H1 (cell line): ENCODE data around the gene CARD14. TPM values are rescaled to one million over a fixed set of nuclear protein-coding genes. Genes with fewer than 3 reads are reported as not detected.

Experiments used
- CTCF ChIA-PET: fragments of 300-600 bp; sonication (Branson Sonifier 250); formaldehyde crosslinking; loops from one replicate; lab custom pipeline; 2021; ENCODE audit not compliant: partially characterized antibody; lab: Charles Lee
- POLR2A ChIA-PET: fragments of 300-600 bp; sonication (Branson Sonifier 250); formaldehyde crosslinking; loops from one replicate; lab custom pipeline; 2021; ENCODE audit warnings: inconsistent platforms; ENCODE audit not compliant: partially characterized antibody; lab: Charles Lee
- DNase-seq, 2 experiments: peaks; one replicate each; pipeline versions ENCODE4 v3.0.0 to v3.0.0-alpha.2; 2010 to 2022; ENCODE audit warnings: low spot score in 2 of 2, low read depth in 1 of 2, mixed read lengths in 1 of 2
- FAIRE-seq: peaks from 2 replicates; lab custom pipeline; 2011; peaks lifted over from hg19 to GRCh38; lab: Jason Lieb, UNC
- H2AFZ ChIP-seq: 2 replicates; pipeline ENCODE4 v1.8.1; 2012; ENCODE audit warnings: low read length, inconsistent platforms
- H2AK5ac ChIP-seq: 2 replicates; pipeline ENCODE4 v1.6.1; 2013; ENCODE audit warnings: low read depth, low read length
- H2BK120ac ChIP-seq: replicated peaks from 2 replicates; pipeline ENCODE3; 2013; ENCODE audit warnings: low read depth, low read length, inconsistent platforms
- H2BK12ac ChIP-seq: 2 replicates; pipeline ENCODE4 v1.6.1; 2013; ENCODE audit warnings: low read depth, low read length
- H2BK15ac ChIP-seq: 2 replicates; pipeline ENCODE4 v1.6.1; 2013; ENCODE audit warnings: low read length
- H2BK20ac ChIP-seq: 2 replicates; pipeline ENCODE4 v1.6.1; 2013; ENCODE audit warnings: low read length
- H2BK5ac ChIP-seq: 2 replicates; pipeline ENCODE4 v1.6.1; 2013; ENCODE audit warnings: low read depth, low read length
- H3K14ac ChIP-seq: 2 replicates; pipeline ENCODE4 v1.6.1; 2013; ENCODE audit warnings: inconsistent platforms; ENCODE audit not compliant: insufficient read length
- H3K18ac ChIP-seq: 2 replicates; pipeline ENCODE4 v1.6.1; 2013; ENCODE audit warnings: low read length; ENCODE audit errors: extremely low read depth
- H3K23ac ChIP-seq: 2 replicates; pipeline ENCODE4 v1.6.1; 2013; ENCODE audit warnings: inconsistent platforms; ENCODE audit not compliant: insufficient read length
- H3K23me2 ChIP-seq: 2 replicates; pipeline ENCODE4 v1.6.1; 2013; ENCODE audit warnings: low read depth, low read length
- H3K27ac ChIP-seq: 2 replicates; pipeline ENCODE4 v1.6.1; 2011; ENCODE audit warnings: low read depth, low read length, inconsistent platforms
- H3K27me3 ChIP-seq, 4 experiments: replicated peaks in 1 of 4; 1 replicate in 1 of 4; 2 replicates in 3 of 4; pipeline versions ENCODE4 v1.6.1 to v1.8.1; 2011 to 2013; ENCODE audit warnings: low read length in 3 of 4, mild to moderate bottlenecking in 3 of 4, inconsistent platforms in 2 of 4, mixed read lengths in 2 of 4, moderate library complexity in 1 of 4; ENCODE audit not compliant: control insufficient read depth in 3 of 4, insufficient read depth in 3 of 4; ENCODE audit errors: extremely low read depth in 1 of 4
- H3K36me3 ChIP-seq, 4 experiments: 2 replicates each; pipeline versions ENCODE4 v1.6.1 to v1.8.1; 2011 to 2013; ENCODE audit warnings: mild to moderate bottlenecking in 4 of 4, low read length in 3 of 4, moderate library complexity in 2 of 4, control low read depth in 1 of 4, inconsistent platforms in 1 of 4; ENCODE audit not compliant: insufficient read depth in 4 of 4, control insufficient read depth in 2 of 4
- H3K4ac ChIP-seq: replicated peaks from 2 replicates; pipeline ENCODE3; 2013; ENCODE audit warnings: low read length, low read depth, mixed read lengths, inconsistent platforms; ENCODE audit not compliant: insufficient read length
- H3K4me1 ChIP-seq, 4 experiments: replicated peaks in 1 of 4; 1 replicate in 1 of 4; 2 replicates in 3 of 4; pipeline versions ENCODE4 v1.6.1 to v1.8.1; 2011 to 2013; ENCODE audit warnings: low read length in 3 of 4, inconsistent platforms in 2 of 4, mixed read lengths in 1 of 4; ENCODE audit not compliant: insufficient read depth in 4 of 4, control insufficient read depth in 3 of 4
- H3K4me2 ChIP-seq, 2 experiments: 2 replicates each; pipeline versions ENCODE4 v1.6.1 to v1.8.1; 2011 to 2013; ENCODE audit warnings: low read depth in 2 of 2, low read length in 2 of 2, control low read depth in 1 of 2, inconsistent platforms in 1 of 2, mild to moderate bottlenecking in 1 of 2; ENCODE audit not compliant: insufficient read depth in 1 of 2
- H3K4me3 ChIP-seq, 4 experiments: fragments of 200-600, 300-600 bp in 1 of 4; sonication (generic), shearing (Covaris generic), sonication (Bioruptor Twin) in 1 of 4; 2 replicates each; pipeline versions ENCODE4 v1.5.1 to v1.8.1; 2011 to 2016; ENCODE audit warnings: low read length in 4 of 4, low read depth in 3 of 4, control low read depth in 2 of 4, inconsistent platforms in 2 of 4, mild to moderate bottlenecking in 2 of 4, mixed read lengths in 1 of 4, moderate library complexity in 1 of 4; ENCODE audit not compliant: insufficient read depth in 2 of 4; ENCODE audit errors: extremely low read depth in 1 of 4
- H3K56ac ChIP-seq: replicated peaks from 2 replicates; pipeline ENCODE3; 2013; ENCODE audit warnings: low read depth, mild to moderate bottlenecking, mixed read lengths, low read length, inconsistent platforms; ENCODE audit not compliant: insufficient read length
- H3K79me1 ChIP-seq: 2 replicates; pipeline ENCODE4 v1.6.1; 2013; ENCODE audit warnings: low read depth, low read length, control low read depth
- H3K79me2 ChIP-seq, 2 experiments: 2 replicates each; pipeline versions ENCODE4 v1.6.1 to v1.8.1; 2012 to 2013; ENCODE audit warnings: low read length in 2 of 2, mild to moderate bottlenecking in 2 of 2, inconsistent platforms in 1 of 2; ENCODE audit not compliant: insufficient read depth in 2 of 2, control insufficient read depth in 1 of 2
- H3K9ac ChIP-seq, 4 experiments: replicated peaks in 1 of 4; 1 replicate in 1 of 4; 2 replicates in 3 of 4; pipeline versions ENCODE4 v1.6.1 to v1.8.1; 2011 to 2013; ENCODE audit warnings: low read depth in 3 of 4, low read length in 3 of 4, control low read depth in 2 of 4, mild to moderate bottlenecking in 2 of 4, moderate library complexity in 2 of 4, inconsistent platforms in 1 of 4; ENCODE audit errors: extremely low read depth in 1 of 4
- H3K9me3 ChIP-seq, 2 experiments: 2 replicates each; pipeline versions ENCODE4 v1.6.1 to v1.8.1; 2012 to 2013; ENCODE audit warnings: mild to moderate bottlenecking in 2 of 2, moderate library complexity in 2 of 2, control low read depth in 1 of 2, inconsistent platforms in 1 of 2, low read depth in 1 of 2, low read length in 1 of 2, mixed read lengths in 1 of 2; ENCODE audit not compliant: insufficient read depth in 2 of 2
- H4K20me1 ChIP-seq, 2 experiments: replicated peaks in 1 of 2; 2 replicates each; pipeline versions ENCODE3 to v1.8.1; 2011 to 2013; ENCODE audit warnings: inconsistent platforms in 2 of 2, low read length in 2 of 2, mild to moderate bottlenecking in 1 of 2; ENCODE audit not compliant: insufficient read depth in 2 of 2, control insufficient read depth in 1 of 2
- H4K5ac ChIP-seq: 2 replicates; pipeline ENCODE4 v1.6.1; 2013; ENCODE audit warnings: low read length, low read depth, mixed read lengths, inconsistent platforms; ENCODE audit not compliant: insufficient read length
- H4K8ac ChIP-seq: 2 replicates; pipeline ENCODE4 v1.8.0; 2013; ENCODE audit warnings: mild to moderate bottlenecking, moderate library complexity, low read length, inconsistent platforms; ENCODE audit not compliant: insufficient read depth; ENCODE audit errors: extremely low read depth
- H4K91ac ChIP-seq: replicated peaks from 2 replicates; pipeline ENCODE3; 2013; ENCODE audit warnings: low read length, mixed read lengths, inconsistent platforms; ENCODE audit not compliant: insufficient read length
- CTCF ChIP-seq, 3 experiments: IDR thresholded peaks; 1 replicate in 2 of 3; 2 replicates in 1 of 3; pipeline versions ENCODE4 v1.5.1 to v1.6.1; 2011; ENCODE audit warnings: low read length in 3 of 3, mild to moderate bottlenecking in 3 of 3, inconsistent platforms in 2 of 3, low read depth in 1 of 3, moderate library complexity in 1 of 3; ENCODE audit not compliant: insufficient read depth in 1 of 3; ENCODE audit errors: control extremely low read depth in 1 of 3
- YY1 ChIP-seq: IDR thresholded peaks from 2 replicates; pipeline ENCODE4 v1.6.1; 2011; ENCODE audit warnings: low read depth, mild to moderate bottlenecking, low read length
- WGBS, 2 experiments: shearing (Covaris generic) in 1 of 2; methylation state at CpG; one replicate each; pipeline versions ENCODE4 v1.1.6 to v1.1.7; 2013 to 2015; ENCODE audit warnings: low lambda C conversion rate in 2 of 2, mixed read lengths in 2 of 2, inconsistent platforms in 1 of 2, low coverage in 1 of 2, missing lambda C conversion rate in 1 of 2; ENCODE audit not compliant: insufficient replicate concordance in 2 of 2, insufficient coverage in 1 of 2, insufficient read length in 1 of 2; ENCODE audit errors: extremely low coverage in 1 of 2, missing lambda C conversion rate in 1 of 2; 5-methylcytosine and 5-hydroxymethylcytosine counted together
- polyA plus RNA-seq, 7 experiments: library from polyadenylated mRNA; depleted of rRNA in 3 of 7; stranded (reverse) in 5 of 7; unstranded in 2 of 7; fragments of >200 nt in 5 of 7; fragments of 200-250 nt in 2 of 7; gene quantifications; 1 replicate in 5 of 7; 2 replicates in 1 of 7; 4 replicates in 1 of 7; pipeline versions ENCODE4 v1.2.1 to v1.2.3, GENCODE V29; 2011 to 2013; ENCODE audit warnings: missing spikeins in 2 of 7, mixed read lengths in 2 of 7
- total RNA-seq: library from RNA; stranded (reverse); fragmentation: NEBNext Ultra II Directional; extraction: Animal tissue kit (Norgen Biotek cat#: 25700); gene quantifications from 2 replicates; pipeline ENCODE4 v1.2.1, GENCODE V29; 2021

CARD14 gene
- total and polyA plus RNA-seq, 2 of the 8 experiments (the other 6 are each of a cell fraction or from before 2014, with no cell fraction given), result 0.08 TPM; not detected in 1

GRCh38 chr17:80257716-80258213 lies 87.9 kb downstream of the CARD14 start:
- ChIA-PET POLR2A (interaction anchor here (0.7 to 2.4 kb wide), 4 partner anchors 12 to 32 kb away, joined by 3 to 9 read pairs (median 3); no protein-coding TSS in a partner anchor), CTCF (interaction anchor here (1.7 kb wide), 1 partner anchor 11 kb away, joined by 4 read pairs; no protein-coding TSS in a partner anchor)
- Histone ChIP-seq H4K91ac (peak overlapping the region; percentile 15), H2AFZ (no peak overlapping the region), H2BK20ac (no peak overlapping the region), H3K27ac (no peak overlapping the region; the same call in 1 of the 2 replicates), H2BK15ac (0 out of 2 replicates have a peak overlapping the region, but pooled peaks have one; percentile 19), H2AK5ac (no peak overlapping the region), H3K4ac (no peak overlapping the region), H3K4me2 (peak overlapping the region; percentile 11 to 26; a peak in 2 of 4 replicates), H3K4me1 (peaks cover 8 to 22% (median 16%) of the 10 kb centered on the region in 4 experiments), H4K8ac (no peak overlapping the region), H3K9me3 (no peaks in the 10 kb centered on the region), H4K20me1 (peaks cover 0 to under 1% of the 10 kb centered on the region in 2 experiments), H3K9ac (no peak overlapping the region; a peak in 1 of 7 replicates), H3K23ac (no peak overlapping the region), H3K4me3 (no peak overlapping the region), H2BK120ac (no peak overlapping the region), H3K23me2 (no peaks in the 10 kb centered on the region; the same call in 1 of the 2 replicates), H3K14ac (no peak overlapping the region), H3K79me2 (peaks cover 0 to 9% of the 10 kb centered on the region in 2 experiments; a peak in 2 of 4 replicates), H4K5ac (peak overlapping the region; percentile 1), H2BK5ac (peak overlapping the region; percentile 79), H3K18ac (peak overlapping the region; percentile 22; the same call in 1 of the 2 replicates), H3K56ac (no peak overlapping the region), H3K27me3 (no peaks in the 10 kb centered on the region), H2BK12ac (peak overlapping the region; percentile 75; the same call in 1 of the 2 replicates), H3K79me1 (0 out of 2 replicates have a peak, but pooled peaks cover 3% of the 10 kb centered on the region), H3K36me3 (no peaks in the 10 kb centered on the region)
- FAIRE-seq (no peak), DNase-seq (no peak)
- 64% methylated on average over 14 of the region's 14 CpGs; no CpG with 5 or more reads in 1 of the 2 experiments for WGBS, 2 experiments
- TF ChIP-seq CTCF (IDR thresholded peaks at IDR 0.05; ENCODE audit: control extremely low read depth in 1 of 3, insufficient read depth in 1 of 3, low read depth in 1 of 3, low read length in 3 of 3) (no peak), YY1 (no peak)
